Mesendoderm (in vitro differentiated cells): ENCODE data around the gene FARSB. TPM values are rescaled to one million over a fixed set of nuclear protein-coding genes. Genes with fewer than 3 reads are reported as not detected.

Experiments
- DNase-seq: peaks from one replicate; pipeline ENCODE4 v3.0.0; 2013
- H2AK5ac ChIP-seq: 2 replicates; pipeline ENCODE4 v1.6.1; 2013; ENCODE audit warnings: low read length, inconsistent platforms
- H2BK120ac ChIP-seq: 2 replicates; pipeline ENCODE4 v1.6.1; 2013; ENCODE audit warnings: low read depth, mild to moderate bottlenecking, low read length, moderate library complexity, mixed read lengths
- H2BK15ac ChIP-seq: replicated peaks from 2 replicates; pipeline ENCODE4 v1.6.1; 2013; ENCODE audit warnings: low read depth, mild to moderate bottlenecking, moderate library complexity
- H2BK5ac ChIP-seq: 2 replicates; pipeline ENCODE4 v1.6.1; 2013; ENCODE audit warnings: low read length, inconsistent platforms
- H3K18ac ChIP-seq: 2 replicates; pipeline ENCODE4 v1.6.1; 2013; ENCODE audit warnings: mild to moderate bottlenecking, low read length, mixed read lengths
- H3K23ac ChIP-seq: one replicate; pipeline ENCODE4 v1.6.1; 2013; ENCODE audit warnings: low read length
- H3K27ac ChIP-seq: 2 replicates; pipeline ENCODE4 v1.5.1; 2013; ENCODE audit warnings: low read depth, mild to moderate bottlenecking, inconsistent platforms, low read length, moderate library complexity
- H3K27me3 ChIP-seq: 2 replicates; pipeline ENCODE4 v1.6.1; 2013; ENCODE audit warnings: low read length, control low read depth, mild to moderate bottlenecking, inconsistent platforms; ENCODE audit not compliant: insufficient read depth, poor library complexity
- H3K36me3 ChIP-seq: 2 replicates; pipeline ENCODE4 v1.6.1; 2013; ENCODE audit warnings: low read length, inconsistent platforms; ENCODE audit not compliant: control insufficient read depth, insufficient read depth
- H3K4ac ChIP-seq: one replicate; pipeline ENCODE4 v1.6.1; 2013; ENCODE audit warnings: low read depth, mild to moderate bottlenecking, low read length, moderate library complexity
- H3K4me1 ChIP-seq: 2 replicates; pipeline ENCODE4 v1.6.1; 2013; ENCODE audit warnings: low read depth, low read length, inconsistent platforms; ENCODE audit not compliant: control insufficient read depth
- H3K4me2 ChIP-seq: 2 replicates; pipeline ENCODE4 v1.6.1; 2013; ENCODE audit warnings: low read length
- H3K4me3 ChIP-seq: 2 replicates; pipeline ENCODE4 v1.5.1; 2013; ENCODE audit warnings: mild to moderate bottlenecking, low read length
- H3K56ac ChIP-seq: one replicate; pipeline ENCODE4 v1.6.1; 2013; ENCODE audit warnings: low read length
- H3K79me1 ChIP-seq: 2 replicates; pipeline ENCODE4 v1.6.1; 2013; ENCODE audit warnings: low read length, inconsistent platforms
- H3K79me2 ChIP-seq: 2 replicates; pipeline ENCODE4 v1.6.1; 2013; ENCODE audit warnings: mild to moderate bottlenecking, low read length; ENCODE audit not compliant: control insufficient read depth, insufficient read depth
- H3K9ac ChIP-seq: 2 replicates; pipeline ENCODE4 v1.6.1; 2013; ENCODE audit warnings: low read length, inconsistent platforms
- H4K5ac ChIP-seq: one replicate; pipeline ENCODE4 v1.6.1; 2013; ENCODE audit warnings: low read length
- H4K8ac ChIP-seq: one replicate; pipeline ENCODE4 v1.6.1; 2013; ENCODE audit warnings: low read depth, mild to moderate bottlenecking, control low read depth, low read length, moderate library complexity
- WGBS: extraction: QIAGEN DNeasy Blood & Tissue Kit; methylation state at CpG from one replicate; pipeline ENCODE4 v1.1.7; 2013; ENCODE audit warnings: low lambda C conversion rate, missing lambda C conversion rate; ENCODE audit not compliant: insufficient coverage; ENCODE audit errors: extremely low coverage; 5-methylcytosine and 5-hydroxymethylcytosine counted together
- polyA plus RNA-seq, 2 experiments: library from polyadenylated mRNA; stranded (reverse); fragments of 200-250 nt; gene quantifications; one replicate each; pipeline ENCODE4 v1.2.3, GENCODE V29; 2013

FARSB gene
- 57.8 TPM for polyA plus RNA-seq (2013, experiment 1 of 2)
- 58.3 TPM for polyA plus RNA-seq (2013, experiment 2 of 2)

GRCh38 chr2:222655787-222656525, at the start of gene FARSB:
TSS of gene FARSB (minus strand) at chr2:222656092. CDS start at chr2:222656073, 19 bp downstream.
- Histone ChIP-seq H3K79me2 (peaks cover 29% of the 10 kb centered on the region), H2BK120ac (no peak within 1 kb of the TSS), H2AK5ac (peak within 1 kb of the TSS; percentile 94), H3K4ac (peak within 1 kb of the TSS; percentile 58), H3K9ac (peak within 1 kb of the TSS; percentile 98), H4K8ac (no peak within 1 kb of the TSS), H3K27me3 (no peaks in the 10 kb centered on the region), H3K4me1 (no peaks in the 10 kb centered on the region), H3K36me3 (no peaks in the 10 kb centered on the region), H3K23ac (peak within 1 kb of the TSS; percentile 29), H3K18ac (no peak within 1 kb of the TSS), H3K79me1 (peaks cover 18% of the 10 kb centered on the region), H4K5ac (peak within 1 kb of the TSS; percentile 40), H3K56ac (peak within 1 kb of the TSS; percentile 100), H3K4me3 (peak within 1 kb of the TSS; percentile 100), H2BK5ac (peak within 1 kb of the TSS; percentile 17), H3K4me2 (peak within 1 kb of the TSS; percentile 76), H3K27ac (no peak within 1 kb of the TSS), H2BK15ac (no peak within 1 kb of the TSS)
- WGBS = no CpG with 5 or more reads among the region's 45 CpGs
- peak; percentile 97 for DNase-seq

GRCh38 chr2:222703886-222704285, 48.0 kb upstream of the FARSB start:
- no peak overlapping the region for H3K9ac ChIP-seq
- H3K27me3 ChIP-seq = no peaks in the 10 kb centered on the region
- H3K4me1 ChIP-seq = no peaks in the 10 kb centered on the region
- H3K18ac ChIP-seq = no peak overlapping the region
- no peaks in the 10 kb centered on the region for H3K36me3 ChIP-seq
- no peaks in the 10 kb centered on the region for H3K79me1 ChIP-seq
- no peak overlapping the region for H3K27ac ChIP-seq
- H3K79me2 ChIP-seq = no peaks in the 10 kb centered on the region
- H2BK15ac ChIP-seq = no peak overlapping the region
- H2BK5ac ChIP-seq = no peak overlapping the region
- no CpG with 5 or more reads among the region's 3 CpGs for WGBS
- H4K8ac ChIP-seq = no peak overlapping the region
- no peak for DNase-seq
- H3K56ac ChIP-seq = no peak overlapping the region
- H2BK120ac ChIP-seq = no peak overlapping the region
- H3K4me3 ChIP-seq = no peak overlapping the region
- H3K23ac ChIP-seq = no peak overlapping the region
- no peak overlapping the region for H3K4me2 ChIP-seq
- no peak overlapping the region for H2AK5ac ChIP-seq
- no peak overlapping the region for H3K4ac ChIP-seq
- H4K5ac ChIP-seq = no peak overlapping the region

GRCh38 chr2:222703091-222703490, 47.2 kb upstream of the FARSB start:
- WGBS = no CpG with 5 or more reads among the region's 2 CpGs

GRCh38 chr2:222701721-222702131, 45.8 kb upstream of the FARSB start:
- Histone ChIP-seq H3K79me2 (no peaks in the 10 kb centered on the region), H2AK5ac (no peak overlapping the region), H2BK15ac (no peak overlapping the region), H3K4ac (no peak overlapping the region), H3K4me2 (no peak overlapping the region), H3K27ac (no peak overlapping the region), H3K27me3 (no peaks in the 10 kb centered on the region), H2BK5ac (no peak overlapping the region), H3K9ac (no peak overlapping the region), H4K8ac (no peak overlapping the region), H3K18ac (no peak overlapping the region), H2BK120ac (no peak overlapping the region), H3K36me3 (no peaks in the 10 kb centered on the region), H3K4me3 (no peak overlapping the region), H3K79me1 (no peaks in the 10 kb centered on the region), H3K23ac (no peak overlapping the region), H4K5ac (no peak overlapping the region), H3K56ac (no peak overlapping the region), H3K4me1 (no peaks in the 10 kb centered on the region)
- no peak for DNase-seq
- no CpG with 5 or more reads among the region's 5 CpGs for WGBS

More at GRCh38 chr2:222703091-222703490, 47.2 kb upstream of the FARSB start:
- no peaks in the 10 kb centered on the region for H3K4me1 ChIP-seq
- no peak overlapping the region for H3K18ac ChIP-seq
- H2BK5ac ChIP-seq = no peak overlapping the region
- H3K56ac ChIP-seq = no peak overlapping the region
- no peak overlapping the region for H2AK5ac ChIP-seq
- H3K27me3 ChIP-seq = no peaks in the 10 kb centered on the region
- H3K4ac ChIP-seq = no peak overlapping the region
- H3K4me2 ChIP-seq = no peak overlapping the region
- no peak overlapping the region for H3K9ac ChIP-seq
- H3K23ac ChIP-seq = no peak overlapping the region
- H3K27ac ChIP-seq = no peak overlapping the region
- no peak for DNase-seq
- H3K79me2 ChIP-seq = no peaks in the 10 kb centered on the region
- no peak overlapping the region for H4K5ac ChIP-seq
- no peak overlapping the region for H2BK120ac ChIP-seq
- H3K4me3 ChIP-seq = no peak overlapping the region
- H4K8ac ChIP-seq = no peak overlapping the region
- H2BK15ac ChIP-seq = no peak overlapping the region
- no peaks in the 10 kb centered on the region for H3K79me1 ChIP-seq
- no peaks in the 10 kb centered on the region for H3K36me3 ChIP-seq

GRCh38 chr2:222701233-222701632, 45.3 kb upstream of the FARSB start:
- no peaks in the 10 kb centered on the region for H3K79me2 ChIP-seq
- no peak for DNase-seq
- 100% methylated on average over 1 of the region's 1 CpG for WGBS
- no peak overlapping the region for H4K5ac ChIP-seq
- H3K79me1 ChIP-seq = no peaks in the 10 kb centered on the region
- no peak overlapping the region for H3K4me2 ChIP-seq
- no peak overlapping the region for H3K18ac ChIP-seq
- no peaks in the 10 kb centered on the region for H3K27me3 ChIP-seq
- H3K23ac ChIP-seq = no peak overlapping the region
- no peak overlapping the region for H3K27ac ChIP-seq
- H3K9ac ChIP-seq = no peak overlapping the region
- no peak overlapping the region for H4K8ac ChIP-seq
- H3K4me3 ChIP-seq = no peak overlapping the region
- no peaks in the 10 kb centered on the region for H3K4me1 ChIP-seq
- no peaks in the 10 kb centered on the region for H3K36me3 ChIP-seq
- no peak overlapping the region for H2BK120ac ChIP-seq
- H2AK5ac ChIP-seq = no peak overlapping the region
- H2BK15ac ChIP-seq = no peak overlapping the region
- H3K56ac ChIP-seq = no peak overlapping the region
- H2BK5ac ChIP-seq = no peak overlapping the region
- no peak overlapping the region for H3K4ac ChIP-seq
